Stimulated activated CD4-positive, alpha-beta T cell treated with anti-CD3 and anti-CD28 coated beads, Interleukin-4, amount 100 ng/mL, for 48 hours (primary cell): ENCODE results near the gene APOBEC3F.
"Not testable (repeated sequence)": the region's sequence is repeated elsewhere in the genome, so short reads cannot be mapped to it uniquely, and the experiment has no call there.

ENCODE experiments used
- DNase-seq, 2 donors: peaks; one replicate each; pipeline ENCODE4 v3.0.0-alpha.2; 2020; ENCODE audit warnings: low read depth in 2 of 2

Gene APOBEC3F

DNA sequence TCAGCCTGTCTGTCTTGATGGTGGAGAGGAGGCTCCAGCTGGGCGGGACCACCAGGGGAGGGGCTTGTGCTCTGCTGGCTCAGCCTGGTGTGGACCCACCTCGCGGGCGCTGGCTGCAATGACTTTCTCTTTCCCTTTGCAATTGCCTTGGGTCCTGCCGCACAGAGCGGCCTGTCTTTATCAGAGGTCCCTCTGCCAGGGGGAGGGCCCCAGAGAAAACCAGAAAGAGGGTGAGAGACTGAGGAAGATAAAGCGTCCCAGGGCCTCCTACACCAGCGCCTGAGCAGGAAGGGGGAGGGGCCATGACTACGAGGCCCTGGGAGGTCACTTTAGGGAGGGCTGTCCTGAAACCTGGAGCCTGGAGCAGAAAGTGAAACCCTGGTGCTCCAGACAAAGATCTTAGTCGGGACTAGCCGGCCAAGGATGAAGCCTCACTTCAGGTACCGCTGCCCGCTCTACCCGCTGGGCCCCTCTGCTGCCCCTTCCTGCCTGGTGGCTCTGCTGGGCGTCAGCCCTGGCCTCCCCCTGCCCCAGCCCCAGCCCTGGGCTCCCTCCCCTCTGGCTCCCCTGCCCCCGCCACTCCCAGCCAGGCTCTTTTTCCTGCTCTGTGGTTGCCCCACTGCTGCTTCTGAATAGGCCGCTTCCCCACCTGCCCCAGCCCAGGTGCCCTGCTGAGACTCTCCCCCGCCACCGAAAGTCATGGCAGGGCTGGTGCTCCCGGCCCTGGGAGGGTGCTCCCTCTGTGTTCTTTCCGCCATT lies at the start of gene APOBEC3F:
Gene APOBEC3F, plus strand, starts transcription at position 327 of the 759 bp plus-strand sequence. Its CDS starts 97 bp downstream, at position 424.
- peak; percentile 47 for DNase-seq

DNA sequence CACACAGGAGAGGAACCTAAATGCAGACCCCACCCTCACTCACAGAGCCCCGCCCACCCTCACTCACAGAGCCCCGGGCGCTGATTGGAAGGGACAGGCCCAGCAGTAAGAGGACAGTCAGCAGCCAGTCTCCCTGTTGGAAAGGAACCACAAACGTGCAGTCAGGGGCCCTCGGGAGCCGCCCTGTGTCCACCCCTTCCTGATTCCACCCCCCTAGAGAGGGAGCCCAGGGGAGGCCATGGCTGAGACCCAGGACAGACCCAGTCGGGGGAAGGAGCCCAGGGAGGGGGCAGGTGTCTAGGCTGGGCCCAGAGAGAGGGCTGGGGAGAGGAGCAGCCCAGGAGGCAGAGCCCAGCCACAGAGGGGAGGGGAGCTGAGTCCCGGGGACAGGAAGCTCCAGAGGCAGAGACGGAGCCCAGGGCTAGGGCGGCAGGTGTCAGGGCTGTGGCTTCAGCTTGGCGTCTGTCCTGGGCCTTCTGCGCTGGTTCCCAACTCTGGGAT lies 47.7 kb upstream of the APOBEC3F start:
- not testable (repeated sequence) for DNase-seq

DNA sequence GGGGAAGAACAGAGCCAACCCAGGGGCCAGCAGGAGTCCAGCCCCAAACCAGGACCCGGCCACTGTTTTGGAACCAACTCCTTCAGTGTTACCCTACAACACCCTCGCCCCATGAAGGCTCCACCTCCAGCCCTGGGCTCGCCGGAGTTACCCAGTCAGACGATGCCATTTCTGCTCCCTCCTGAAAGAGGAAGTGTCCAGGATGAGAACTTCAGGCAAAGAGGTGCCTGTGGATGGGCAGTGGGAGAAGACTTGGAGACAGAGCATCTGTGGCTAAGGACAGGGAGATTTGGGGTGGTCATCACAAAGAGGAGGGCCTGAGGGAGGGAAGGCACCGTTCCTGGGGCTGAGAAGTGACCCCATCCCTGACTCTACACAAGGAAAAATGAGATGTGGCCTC lies 44.6 kb upstream of the APOBEC3F start:
- no peak for DNase-seq

DNA sequence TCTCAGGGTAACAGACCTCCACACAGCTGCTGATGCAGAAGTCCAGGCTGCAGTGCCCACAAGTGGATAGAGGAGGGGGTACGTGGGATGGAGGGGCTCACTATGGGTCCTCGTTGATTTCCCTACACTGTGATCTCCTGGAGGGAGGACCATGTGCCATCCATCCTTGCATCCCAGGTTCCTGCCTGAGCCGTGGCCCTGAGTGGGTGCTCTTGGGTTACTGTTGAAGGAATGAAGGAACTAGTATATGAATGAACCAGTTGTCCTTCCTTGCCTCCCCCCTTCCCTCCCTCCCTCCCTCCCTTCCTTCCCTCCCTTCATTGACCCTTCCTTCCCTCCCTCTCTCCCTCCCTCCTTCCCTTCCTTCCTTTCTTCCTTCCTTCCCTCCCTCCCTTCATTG lies 43.1 kb upstream of the APOBEC3F start:
- no peak for DNase-seq

DNA sequence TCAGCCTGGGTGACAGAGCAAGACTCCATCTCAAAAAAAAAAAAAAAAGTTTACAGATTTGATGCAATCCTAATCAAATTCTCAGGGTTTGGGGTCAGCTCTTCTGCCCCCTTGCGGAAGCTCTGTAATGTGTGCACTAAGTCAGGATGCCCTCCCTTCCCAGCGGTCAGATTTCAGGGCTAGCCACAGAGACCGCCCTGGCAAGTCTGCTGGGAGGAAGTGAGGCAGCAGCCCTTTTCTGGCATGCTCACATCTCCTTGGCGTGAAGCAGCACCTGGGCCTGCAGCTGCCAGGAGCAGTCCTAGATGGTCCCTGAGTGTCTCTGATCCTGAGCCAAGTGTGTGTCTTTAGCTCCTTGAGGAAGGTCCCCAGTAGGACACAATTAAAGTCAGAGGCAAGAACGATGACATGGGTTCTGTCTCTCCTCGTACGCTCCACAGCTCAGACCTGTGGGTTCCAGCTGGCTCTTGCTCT lies 37.5 kb upstream of the APOBEC3F start:
- DNase-seq: peak; percentile 45 to 67

DNA sequence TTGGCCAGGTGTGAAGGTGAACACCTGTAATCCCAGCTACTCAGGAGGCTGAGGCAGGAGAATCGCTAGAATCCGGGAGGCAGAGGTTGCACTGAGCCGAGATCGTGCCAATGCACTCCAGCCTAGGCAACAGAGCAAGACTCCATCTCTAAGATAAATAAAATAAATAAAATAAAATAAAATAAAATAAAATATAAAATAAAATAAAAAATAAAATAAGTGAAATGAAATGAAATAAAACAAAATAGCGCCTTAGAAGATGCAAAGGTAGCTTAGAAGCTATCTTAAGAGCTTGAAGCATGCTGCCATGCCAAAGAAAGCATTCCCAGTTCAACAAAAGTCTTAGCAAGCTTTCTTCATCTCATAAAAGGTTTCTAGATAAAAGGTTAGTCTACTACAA lies 33.5 kb upstream of the APOBEC3F start:
- DNase-seq: no peak

DNA sequence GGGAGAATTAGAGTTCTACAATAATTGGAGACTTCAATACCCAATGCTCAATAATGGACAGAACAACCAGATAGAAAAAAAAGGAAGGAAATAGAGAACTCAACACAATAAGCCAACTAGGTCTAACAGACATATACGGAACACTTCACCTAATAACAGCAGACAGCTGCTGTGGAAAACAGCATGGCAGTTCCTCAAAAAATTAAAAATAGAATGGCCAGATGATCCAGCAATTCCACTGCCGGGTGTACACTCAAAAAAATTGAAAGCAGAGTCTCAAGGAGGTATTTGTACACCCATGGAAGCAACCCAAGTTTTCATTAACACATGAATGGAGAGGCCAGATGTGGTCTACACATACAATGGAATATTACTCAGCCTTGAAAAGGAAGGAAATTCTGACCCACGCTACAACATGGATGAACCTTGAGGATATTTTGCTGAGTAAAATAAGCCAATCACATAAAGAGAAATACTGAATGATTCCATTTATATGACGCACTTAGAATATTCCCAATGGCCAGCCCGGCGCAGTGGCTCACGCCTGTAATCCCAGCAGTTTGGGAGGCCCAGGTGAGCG lies 32.3 kb upstream of the APOBEC3F start:
- not testable (repeated sequence) for DNase-seq

DNA sequence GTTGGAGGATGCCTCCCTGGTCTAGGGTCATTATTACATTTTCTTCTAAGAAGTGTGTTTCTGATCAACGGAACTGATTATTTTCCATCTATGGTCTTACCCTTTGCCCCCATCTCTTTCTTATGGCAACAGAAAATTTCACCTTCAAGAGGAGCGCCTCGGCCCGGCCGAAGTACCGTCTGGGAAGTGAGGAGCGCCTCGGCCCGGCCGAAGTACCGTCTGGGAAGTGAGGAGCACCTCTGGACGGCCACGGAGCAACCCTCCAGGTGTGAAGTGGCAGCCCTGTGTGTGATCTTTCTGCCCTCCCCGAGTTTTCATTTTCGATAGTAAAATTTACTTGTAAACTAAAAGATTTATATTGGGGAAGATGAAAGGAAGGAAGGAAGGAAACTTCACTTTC lies 29.7 kb upstream of the APOBEC3F start:
- DNase-seq: no peak

DNA sequence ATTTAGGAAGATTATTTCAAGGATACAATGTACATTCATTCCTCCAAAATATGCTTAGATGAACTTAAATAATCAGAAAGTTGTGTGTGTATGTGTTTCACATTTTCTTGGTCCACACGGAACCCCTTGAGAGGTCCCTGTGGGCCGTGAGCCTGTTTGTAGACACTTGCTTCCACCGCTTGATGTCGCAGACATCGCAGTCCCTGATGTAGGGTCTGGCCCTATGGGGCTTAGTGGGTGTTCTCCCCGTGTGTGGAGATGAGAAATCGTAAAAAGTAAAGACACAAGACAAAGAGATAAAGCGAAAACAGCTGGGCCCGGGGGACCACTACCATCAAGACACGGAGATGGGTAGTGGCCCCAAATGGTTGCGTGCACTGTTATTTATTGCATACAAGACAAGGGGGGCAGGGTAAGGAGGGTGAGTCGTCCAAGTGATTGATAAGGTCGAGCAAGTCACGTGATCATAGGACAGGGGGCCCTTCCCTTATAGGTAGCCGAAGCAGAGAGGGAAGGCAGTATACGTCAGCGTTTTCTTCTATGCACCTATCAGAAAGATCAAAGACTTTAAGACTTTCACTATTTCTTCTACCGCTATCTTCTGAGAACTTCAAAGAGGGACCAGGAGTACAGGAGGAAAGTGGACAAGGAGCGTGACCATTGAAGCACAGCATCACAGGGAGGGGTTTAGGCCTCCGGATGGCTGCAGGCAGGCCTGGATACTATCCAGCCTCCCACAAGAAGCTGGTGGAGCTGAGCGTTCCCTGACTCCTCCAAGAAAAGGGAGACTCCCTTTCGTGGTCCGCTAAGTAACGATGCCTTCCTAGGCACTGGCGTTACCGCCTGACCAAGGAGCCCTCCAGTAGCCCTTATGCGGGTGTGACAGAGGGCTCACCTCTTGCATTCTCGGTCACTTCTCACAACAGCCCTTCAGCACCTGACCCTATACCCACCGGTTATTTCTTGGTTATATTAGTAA lies 27.8 kb upstream of the APOBEC3F start:
- no peak for DNase-seq

DNA sequence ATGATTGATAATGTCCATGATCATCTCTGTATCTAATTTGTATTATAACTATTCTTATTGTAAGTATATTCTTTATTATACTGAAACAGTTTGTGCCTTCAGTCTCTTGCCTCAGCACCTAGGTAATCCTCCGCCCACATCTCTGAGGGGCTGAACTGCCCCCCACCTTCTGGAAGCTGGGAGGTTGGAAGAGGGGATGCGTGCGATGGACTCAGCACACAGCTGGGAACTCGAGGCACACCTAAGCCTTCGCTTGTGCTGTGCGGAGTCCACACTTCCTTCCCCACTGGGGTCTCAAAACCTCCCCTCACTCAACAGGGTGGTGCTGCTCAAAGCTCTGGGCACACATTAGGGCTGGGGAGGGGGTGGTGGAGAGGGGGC lies 27.1 kb upstream of the APOBEC3F start:
- DNase-seq: not testable (repeated sequence)

DNA sequence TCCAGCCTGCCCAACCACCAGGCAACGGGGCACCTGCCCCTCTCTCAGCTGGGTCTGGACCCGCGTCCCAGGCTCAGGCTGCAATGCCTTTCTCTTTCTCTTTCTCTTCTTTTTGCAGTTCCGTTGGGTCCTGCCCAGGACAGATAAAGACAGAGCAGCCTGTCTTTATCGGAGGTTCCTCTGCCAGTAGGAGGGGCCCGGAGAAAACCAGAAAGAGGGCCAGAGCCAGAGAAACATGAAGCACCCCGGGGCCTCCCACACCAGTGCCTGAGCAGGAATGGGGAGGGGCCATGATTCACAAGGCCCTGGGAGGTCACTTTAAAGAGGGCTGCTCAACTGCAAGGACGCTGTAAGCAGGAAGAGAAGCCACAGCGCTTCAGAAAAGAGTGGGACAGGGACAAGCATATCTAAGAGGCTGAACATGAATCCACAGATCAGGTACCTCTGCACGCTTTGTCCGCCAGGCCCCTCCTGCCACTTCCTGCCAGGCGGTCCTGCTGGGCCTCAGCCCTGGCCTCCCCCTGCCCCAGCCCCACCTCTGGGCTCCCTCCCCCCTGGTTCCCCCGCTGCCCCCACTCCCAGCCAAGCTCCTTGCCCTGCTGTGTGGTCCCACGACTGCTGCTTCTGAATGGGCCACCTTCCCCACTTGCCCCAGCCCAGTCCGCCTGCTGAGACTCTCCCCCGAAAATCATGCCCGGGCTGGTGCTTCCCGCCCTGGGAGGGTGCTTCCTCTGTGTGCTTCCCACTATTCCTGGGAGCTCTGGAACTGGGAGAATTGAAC lies 26.5 kb upstream of the APOBEC3F start, which contains the start of gene APOBEC3C:
Gene APOBEC3C, plus strand, starts transcription at position 316 of the 781 bp plus-strand sequence. Its CDS starts 106 bp downstream, at position 422.
- DNase-seq: peak; percentile 63 to 76

DNA sequence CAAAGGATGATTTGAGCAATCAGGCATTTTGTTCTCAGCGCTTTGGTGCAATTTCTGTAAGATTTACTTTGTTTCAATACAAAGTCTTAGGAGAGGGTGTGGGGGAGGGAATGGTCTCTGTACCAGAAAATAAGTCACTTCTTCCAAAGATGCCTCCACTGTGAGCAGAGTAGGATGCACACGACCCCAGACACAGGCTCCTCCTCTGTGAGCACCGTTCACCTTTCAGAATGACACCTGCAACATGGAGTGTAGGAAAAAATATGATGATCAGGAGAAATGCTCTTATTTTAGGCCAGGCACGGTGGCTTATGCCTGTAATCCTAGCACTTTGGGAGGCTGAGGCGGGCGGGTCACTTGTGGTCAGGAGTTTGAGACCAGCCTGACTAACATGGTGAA lies 25.9 kb upstream of the APOBEC3F start:
- DNase-seq: not testable (repeated sequence)

DNA sequence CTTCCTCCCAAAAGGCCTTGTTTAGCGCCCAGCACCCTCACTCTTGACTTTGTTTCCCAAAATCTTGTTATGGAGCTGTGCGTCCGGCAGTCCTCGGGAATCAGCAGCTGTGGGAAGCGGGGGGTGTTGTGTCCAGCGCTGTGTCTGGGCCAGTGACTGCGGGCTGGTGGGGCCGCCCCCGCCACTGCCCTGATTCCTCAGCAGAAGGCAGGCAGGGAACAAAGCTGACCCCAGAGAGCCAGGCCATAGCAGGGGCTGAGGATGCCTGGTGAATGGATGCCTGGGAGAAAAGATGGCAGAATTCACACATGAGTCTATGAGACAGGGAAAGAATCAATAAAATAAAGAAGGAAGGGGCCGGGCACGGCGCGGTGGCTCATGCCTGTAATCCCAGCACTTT lies 24.1 kb upstream of the APOBEC3F start:
- no peak for DNase-seq

DNA sequence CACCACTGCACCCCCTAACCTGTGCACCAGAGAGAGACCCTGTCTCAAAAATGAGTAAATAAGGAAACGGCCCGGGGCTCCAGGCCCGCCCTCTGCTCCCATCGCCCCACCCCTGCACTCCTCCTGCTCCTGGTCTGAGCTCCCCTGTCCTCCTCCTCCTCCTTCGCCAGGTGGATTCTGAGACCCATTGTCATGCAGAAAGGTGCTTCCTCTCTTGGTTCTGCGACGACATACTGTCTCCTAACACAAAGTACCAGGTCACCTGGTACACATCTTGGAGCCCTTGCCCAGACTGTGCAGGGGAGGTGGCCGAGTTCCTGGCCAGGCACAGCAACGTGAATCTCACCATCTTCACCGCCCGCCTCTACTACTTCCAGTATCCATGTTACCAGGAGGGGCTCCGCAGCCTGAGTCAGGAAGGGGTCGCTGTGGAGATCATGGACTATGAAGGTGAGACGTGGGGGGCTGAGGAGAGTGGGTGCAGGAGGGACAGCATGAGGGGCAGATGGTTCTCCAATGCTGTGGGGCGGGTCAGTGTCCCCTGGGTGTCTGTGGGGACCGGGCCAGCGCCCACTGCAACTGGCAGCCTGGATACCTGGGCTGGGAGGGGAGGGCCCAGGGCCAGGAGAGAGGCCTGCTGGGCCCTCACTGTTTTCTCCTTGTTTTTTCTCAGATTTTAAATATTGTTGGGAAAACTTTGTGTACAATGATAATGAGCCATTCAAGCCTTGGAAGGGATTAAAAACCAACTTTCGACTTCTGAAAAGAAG lies 22.9 kb upstream of the APOBEC3F start:
- no peak for DNase-seq

DNA sequence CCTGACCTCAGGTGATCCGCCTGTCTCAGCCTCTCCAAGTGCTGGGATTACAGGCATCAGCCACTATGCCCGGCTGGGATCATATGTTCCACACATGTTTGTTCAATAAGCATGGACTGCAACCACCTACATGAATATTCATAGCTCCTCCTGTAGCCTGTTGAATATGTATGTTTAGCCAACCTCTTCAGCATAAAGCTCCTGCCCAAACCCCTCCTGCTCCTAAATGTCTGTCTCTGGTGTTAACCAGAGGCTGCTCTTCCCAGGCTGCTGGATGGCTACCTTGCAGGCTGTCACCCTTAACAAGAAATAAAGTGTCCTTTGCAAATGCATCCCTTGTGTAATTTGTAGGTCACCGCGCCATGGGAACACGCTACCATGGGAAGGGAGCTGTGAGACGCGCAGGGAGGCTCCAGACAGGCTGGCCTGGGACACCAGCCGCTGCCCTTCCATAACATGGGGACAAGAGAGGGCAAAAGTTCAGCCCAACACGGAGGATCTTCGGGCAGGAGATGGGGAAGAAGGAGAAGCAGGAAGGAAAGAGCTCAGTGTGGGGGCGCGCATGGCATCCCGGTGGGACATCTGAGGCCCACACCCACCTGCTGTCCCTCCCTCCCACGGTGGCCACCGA lies 20.5 kb upstream of the APOBEC3F start:
- not testable (repeated sequence) for DNase-seq

DNA sequence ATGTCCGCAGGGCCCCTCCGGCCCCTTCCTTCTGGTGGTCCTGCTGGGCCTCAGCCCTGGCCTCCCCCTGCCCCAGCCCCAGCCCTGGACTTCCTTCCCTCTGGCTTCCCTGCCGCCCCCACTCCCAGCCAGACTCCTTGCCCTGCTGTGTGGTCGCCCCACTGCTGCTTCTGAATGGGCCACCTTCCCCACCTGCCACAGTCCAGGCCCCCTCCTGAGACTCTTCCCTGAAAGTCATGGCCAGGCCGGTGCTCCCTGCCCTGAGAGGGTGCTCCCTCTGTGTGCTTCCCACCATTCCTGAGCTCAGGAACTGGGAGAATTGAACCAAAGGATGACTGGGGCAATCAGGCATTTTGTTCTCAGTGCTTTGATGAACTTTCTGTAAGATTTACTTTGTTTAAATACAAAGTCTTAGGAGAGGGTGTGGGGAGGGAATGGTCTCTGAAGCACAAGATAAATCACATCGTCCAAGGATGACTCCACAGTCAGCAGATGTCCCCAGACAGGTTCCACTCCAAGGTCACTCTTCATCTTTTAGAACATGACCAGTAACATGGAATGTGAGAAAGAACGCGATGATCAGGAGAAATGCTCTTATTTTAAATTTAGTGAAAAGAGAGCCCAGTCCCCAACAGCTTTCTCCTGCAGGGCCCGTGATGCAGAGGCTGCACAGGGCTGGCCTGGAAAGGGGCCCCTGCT lies 19.0 kb upstream of the APOBEC3F start:
- DNase-seq: no peak

DNA sequence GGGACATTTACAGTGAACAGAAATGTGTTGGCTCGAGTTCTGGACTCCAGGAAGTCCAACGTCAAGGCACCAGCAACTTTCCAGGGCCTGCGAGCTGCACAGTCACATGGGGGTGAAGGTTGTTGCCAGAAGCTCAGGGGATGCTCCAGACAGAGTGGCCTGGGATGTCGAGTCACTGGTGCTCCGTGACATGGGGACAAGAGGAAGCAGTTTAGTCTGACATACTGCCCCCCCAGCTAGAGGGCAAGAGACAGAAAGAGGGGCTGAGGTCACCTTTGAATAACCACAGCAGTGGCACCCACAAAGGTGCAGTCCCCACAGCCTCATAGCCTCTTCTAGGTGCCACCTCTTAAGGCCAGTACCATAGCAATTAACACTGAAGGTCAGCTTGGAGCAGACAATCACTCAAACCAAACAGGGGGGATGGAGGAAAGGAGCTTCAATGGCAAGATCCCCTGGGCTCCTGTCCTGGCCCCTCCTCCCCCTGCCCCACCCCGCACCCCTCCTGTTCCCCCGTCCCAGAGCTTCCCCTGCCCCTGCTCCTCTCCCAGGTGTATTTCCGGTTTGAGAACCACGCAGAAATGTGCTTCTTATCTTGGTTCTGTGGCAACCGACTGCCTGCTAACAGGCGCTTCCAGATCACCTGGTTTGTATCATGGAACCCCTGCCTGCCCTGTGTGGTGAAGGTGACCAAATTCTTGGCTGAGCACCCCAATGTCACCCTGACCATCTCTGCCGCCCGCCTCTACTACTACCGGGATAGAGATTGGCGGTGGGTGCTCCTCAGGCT lies 15.9 kb upstream of the APOBEC3F start:
- DNase-seq: no peak

DNA sequence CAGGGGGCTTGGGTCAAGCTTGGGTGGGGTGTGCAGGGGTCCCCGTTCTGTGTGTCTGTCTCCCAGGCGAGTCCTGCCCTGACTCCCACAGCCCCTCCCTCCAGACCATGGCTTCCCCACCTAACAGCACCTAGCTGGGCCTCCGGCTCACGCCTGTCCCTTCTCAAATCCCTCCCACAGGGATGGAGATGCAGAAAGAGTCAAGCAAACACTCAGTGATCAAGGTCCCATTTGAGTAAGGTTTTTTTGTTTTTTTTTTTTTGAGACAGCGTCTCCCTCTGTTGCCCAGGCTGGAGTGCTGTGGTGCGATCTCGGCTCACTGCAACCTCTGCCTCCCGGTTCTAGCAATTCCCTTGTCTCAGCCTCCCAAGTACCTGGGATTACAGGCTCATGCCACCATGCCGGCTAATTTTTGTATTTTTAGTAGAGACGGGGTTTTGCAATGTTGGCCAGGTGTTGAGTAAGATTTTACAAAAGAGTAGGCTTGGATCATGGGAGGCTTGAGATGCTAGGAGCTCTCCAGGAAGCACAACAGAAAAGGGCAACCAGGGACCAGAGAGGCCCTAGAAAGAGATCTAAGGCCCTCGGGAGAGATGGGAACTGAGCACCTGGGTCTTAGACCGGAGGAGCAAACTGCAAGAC lies 14.0 kb upstream of the APOBEC3F start:
- no peak for DNase-seq
